Ovary (tissue), 9 donors: ENCODE measurements around the gene ASB15. TPM values are rescaled to one million over a fixed set of nuclear protein-coding genes. Genes with fewer than 3 reads are reported as not detected.

Experiments used
- DNase-seq, 5 donors: peaks; one replicate each; pipeline ENCODE4 v3.0.0-alpha.2; 2019 to 2020
- H3K27ac ChIP-seq, 2 donors: fragments of 200-600 bp; one replicate each; pipeline versions ENCODE4 v1.5.1 to v1.8.0; 2019 to 2022
- H3K27me3 ChIP-seq: fragments of 200-600 bp; one replicate; pipeline ENCODE4 v1.8.0; 2022
- H3K36me3 ChIP-seq: fragments of 200-600 bp; sonication (generic); one replicate; pipeline ENCODE4 v1.5.1; 2019
- H3K4me1 ChIP-seq: one replicate; pipeline ENCODE4 v1.8.1; 2013; ENCODE audit warnings: mild to moderate bottlenecking, moderate library complexity; ENCODE audit not compliant: insufficient read depth
- H3K4me3 ChIP-seq: fragments of 200-600 bp; sonication (generic); one replicate; pipeline ENCODE4 v1.5.1; 2017
- H3K9me3 ChIP-seq, 2 donors: fragments of 200-600 bp in 1 of 2; sonication (generic) in 1 of 2; one replicate each; pipeline versions ENCODE4 v1.5.1 to v1.8.1; 2013 to 2019; ENCODE audit warnings: mild to moderate bottlenecking in 1 of 2, moderate library complexity in 1 of 2
- EP300 ChIP-seq: sonication (generic); formaldehyde crosslinking; IDR thresholded peaks from one replicate; pipeline ENCODE4 v1.6.1; 2017; ENCODE audit warnings: antibody characterized with exemption
- POLR2A ChIP-seq: fragments of 450-650 bp; IDR thresholded peaks from one replicate; pipeline ENCODE4 v1.6.1; 2017; ENCODE audit warnings: antibody characterized with exemption, mild to moderate bottlenecking, moderate library complexity
- WGBS, 3 donors: extraction: QIAGEN DNeasy Blood & Tissue Kit in 1 of 3; methylation state at CpG; one replicate each; pipeline versions ENCODE4 v1.1.5 to v1.1.7; 2013 to 2017; 5-methylcytosine and 5-hydroxymethylcytosine counted together
- intact Hi-C, 4 donors: fragments of 100-400 bp; cut with DNase I; formaldehyde crosslinking; loops; one replicate each; pipeline versions ENCODE4 v1.11.0 to v1.15.1; 2022 to 2023
- polyA plus RNA-seq, 2 donors: library from polyadenylated mRNA; stranded (reverse); fragments of 200-250 nt in 1 of 2; fragments of 350-450 nt in 1 of 2; fragmentation: Illumina TruSeq in 1 of 2; extraction: RNeasy Lipid Tissue Mini Kit (QIAGEN cat#74804) in 1 of 2; gene quantifications; one replicate each; pipeline ENCODE4 v1.2.3, GENCODE V29; 2013 to 2014
- total RNA-seq, 7 donors: library from RNA; depleted of rRNA in 2 of 7; stranded (reverse); fragments of >200 nt in 2 of 7; fragmentation: NEBNext Ultra II Directional in 3 of 7; extraction: Animal tissue kit (Norgen Biotek cat#: 25700) in 3 of 7; gene quantifications; one replicate each; pipeline versions ENCODE4 v1.1.0 to v1.2.4, GENCODE V29; 2016 to 2023
- TF ChIP-seq, protein P1 (sequence below), 3 donors: fragments of 450-650 bp in 2 of 3; fragments of 200-600 bp in 1 of 3; IDR thresholded peaks; one replicate each; pipeline versions ENCODE4 v1.5.1 to v1.8.0; 2016 to 2022; ENCODE audit warnings: antibody characterized with exemption in 3 of 3, mild to moderate bottlenecking in 1 of 3
- donor health status: DM: no; HTN: no; CAD: no; lungs with moderate emphysema.
- donor health status: DM: no; HTN: no; CAD: no.
- donor health status: Bipolar disorder and iron deficiency.
- donor health status: DM: yes; HTN: yes; CAD: no.
- donor health status: DM: no; HTN: no; CAD: no.
- donor health status: DM: yes; HTN: yes; CAD: no.

Gene ASB15
- total and polyA plus RNA-seq, 9 donors, result not detected

- Histone ChIP-seq H3K27ac (peak overlapping the region in 1 of 2 donors; percentile 78), H3K4me1 (peaks cover 7% of the 10 kb centered on the region), H3K9me3 (no peaks in the 10 kb centered on the region), H3K4me3 (peak overlapping the region; percentile 98), H3K36me3 (no peaks in the 10 kb centered on the region), H3K27me3 (no peaks in the 10 kb centered on the region)
- intact Hi-C loops, result no loop called here
- no peak for DNase-seq
- WGBS, 3 donors, result 1 to 2% (median 1%) methylated on average over 12 of the region's 12 CpGs
- TF ChIP-seq, protein P1, sequence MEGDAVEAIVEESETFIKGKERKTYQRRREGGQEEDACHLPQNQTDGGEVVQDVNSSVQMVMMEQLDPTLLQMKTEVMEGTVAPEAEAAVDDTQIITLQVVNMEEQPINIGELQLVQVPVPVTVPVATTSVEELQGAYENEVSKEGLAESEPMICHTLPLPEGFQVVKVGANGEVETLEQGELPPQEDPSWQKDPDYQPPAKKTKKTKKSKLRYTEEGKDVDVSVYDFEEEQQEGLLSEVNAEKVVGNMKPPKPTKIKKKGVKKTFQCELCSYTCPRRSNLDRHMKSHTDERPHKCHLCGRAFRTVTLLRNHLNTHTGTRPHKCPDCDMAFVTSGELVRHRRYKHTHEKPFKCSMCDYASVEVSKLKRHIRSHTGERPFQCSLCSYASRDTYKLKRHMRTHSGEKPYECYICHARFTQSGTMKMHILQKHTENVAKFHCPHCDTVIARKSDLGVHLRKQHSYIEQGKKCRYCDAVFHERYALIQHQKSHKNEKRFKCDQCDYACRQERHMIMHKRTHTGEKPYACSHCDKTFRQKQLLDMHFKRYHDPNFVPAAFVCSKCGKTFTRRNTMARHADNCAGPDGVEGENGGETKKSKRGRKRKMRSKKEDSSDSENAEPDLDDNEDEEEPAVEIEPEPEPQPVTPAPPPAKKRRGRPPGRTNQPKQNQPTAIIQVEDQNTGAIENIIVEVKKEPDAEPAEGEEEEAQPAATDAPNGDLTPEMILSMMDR (IDR thresholded peaks at IDR 0.05), result no peak
- TF ChIP-seq POLR2A (no peak), EP300 (no peak)
Observed at GRCh38 chr7:123557016-123557397, 44.6 kb upstream of the ASB15 start.

GRCh38 chr7:123557398-123558288, 44.0 kb upstream of the ASB15 start, which contains the start of gene NDUFA5:
NDUFA5 (minus strand) TSS chr7:123557818; CDS start chr7:123557795, 23 bp downstream.
- Histone ChIP-seq H3K27ac (peak within 1 kb of the TSS; percentile 54 to 78), H3K27me3 (no peaks in the 10 kb centered on the region), H3K4me3 (peak within 1 kb of the TSS; percentile 98), H3K4me1 (peaks cover 7% of the 10 kb centered on the region), H3K9me3 (no peaks in the 10 kb centered on the region), H3K36me3 (no peaks in the 10 kb centered on the region)
- 0 to 1% (median 0%) methylated on average over 40 of the region's 40 CpGs for WGBS, 3 donors
- TF ChIP-seq, protein P1 (IDR thresholded peaks at IDR 0.05), result peak in 1 of 3 donors; percentile 20
- TF ChIP-seq POLR2A, result peak; percentile 65
- TF ChIP-seq EP300, result no peak
- DNase-seq, result peak; percentile 96 to 99 (median 98)
- intact Hi-C loops, result no loop called here

DNA sequence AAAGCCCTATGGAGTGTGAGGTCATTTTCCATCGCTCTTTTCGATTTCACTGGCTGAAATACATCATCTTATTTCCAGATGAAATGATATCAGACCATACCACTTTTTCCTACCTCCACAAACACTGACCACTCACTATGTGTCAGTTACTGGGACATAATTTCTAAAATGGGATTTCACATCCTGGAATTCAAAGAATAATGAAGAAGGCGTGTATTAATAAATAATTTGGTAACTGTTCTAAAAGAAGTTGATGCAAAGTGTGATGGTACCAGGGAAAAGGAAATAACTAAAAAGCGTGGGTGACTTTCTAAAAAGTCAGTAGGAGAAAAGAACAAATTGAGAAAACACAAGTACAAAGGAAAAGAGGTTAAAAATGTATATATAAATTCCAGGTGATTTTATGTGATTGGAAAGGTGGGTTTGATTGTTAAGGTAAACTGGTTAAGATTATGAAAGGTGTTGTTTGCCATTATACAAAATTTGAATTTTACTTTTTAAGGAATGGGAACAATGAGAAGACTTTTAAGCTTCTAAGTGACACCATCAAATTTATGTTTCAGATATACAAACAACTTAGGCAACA, 43.2 kb upstream of the ASB15 start:
- peak overlapping the region; percentile 98 for H3K4me3 ChIP-seq
- TF ChIP-seq, protein P1 (IDR thresholded peaks at IDR 0.05), result no peak
- no peak for TF ChIP-seq EP300
- TF ChIP-seq POLR2A, result no peak
- peak overlapping the region; percentile 42 to 78 for H3K27ac ChIP-seq
- H3K36me3 ChIP-seq, result no peaks in the 10 kb centered on the region
- intact Hi-C loops, result no loop called here
- no peaks in the 10 kb centered on the region for H3K27me3 ChIP-seq
- 25 to 31% (median 29%) methylated on average over 4 of the region's 4 CpGs for WGBS, 3 donors
- H3K4me1 ChIP-seq, result peaks cover 5% of the 10 kb centered on the region
- no peaks in the 10 kb centered on the region for H3K9me3 ChIP-seq
- no peak for DNase-seq

GRCh38 chr7:123562121-123562520, 39.5 kb upstream of the ASB15 start:
- intact Hi-C loops, result no loop called here
- Histone ChIP-seq H3K27ac (no peak overlapping the region), H3K4me3 (no peak overlapping the region), H3K4me1 (no peaks in the 10 kb centered on the region), H3K9me3 (no peaks in the 10 kb centered on the region), H3K27me3 (no peaks in the 10 kb centered on the region), H3K36me3 (no peaks in the 10 kb centered on the region)
- TF ChIP-seq EP300, result no peak
- TF ChIP-seq, protein P1 (IDR thresholded peaks at IDR 0.05), result no peak
- TF ChIP-seq POLR2A, result no peak
- no peak for DNase-seq
